Measurements from ENCODE around the gene CTSF. TPM values are rescaled to one million over a fixed set of nuclear protein-coding genes. Genes with fewer than 3 reads are reported as not detected.
"Not testable (repeated sequence)": the region's sequence is repeated elsewhere in the genome, so short reads cannot be mapped to it uniquely, and the experiment has no call there.

The CTSF gene
- total RNA-seq, 1 donor from 2014 or later: not detected

- TF ChIP-seq CTCF (IDR thresholded peaks at IDR 0.05; ENCODE audit: unreplicated experiment): peak; percentile 48
- Mint-ChIP-seq H3K9me3 (peaks cover 7% of the 10 kb centered on the region), H3K4me1 (peaks cover 24% of the 10 kb centered on the region), H3K4me3 (peak within 1 kb of the TSS; percentile 100), H3K36me3 (no peaks in the 10 kb centered on the region), H3K27me3 (ENCODE audit: low read depth) (no peaks in the 10 kb centered on the region), H3K27ac (peak within 1 kb of the TSS; percentile 100)
- peak; percentile 98 to 99 for DNase-seq (ENCODE audit: low spot score in 2 of 2, unreplicated experiment in 2 of 2)
Measured at GRCh38 chr11:66592457-66593302, 24.3 kb upstream of the CTSF start, which contains the start of the genes CCDC87 and CCS. Gene CCDC87 (minus strand): TSS chr11:66593063. CDS start chr11:66593015, 48 bp downstream. Gene CCS (plus strand): TSS chr11:66593185. CDS start chr11:66593262, 77 bp downstream.

- Mint-ChIP-seq H3K27me3 (ENCODE audit: low read depth) (no peaks in the 10 kb centered on the region), H3K4me3 (no peak overlapping the region), H3K9me3 (peaks cover 7% of the 10 kb centered on the region), H3K36me3 (no peaks in the 10 kb centered on the region), H3K4me1 (peaks cover 24% of the 10 kb centered on the region), H3K27ac (no peak overlapping the region)
- no peak for DNase-seq (ENCODE audit: low spot score in 2 of 2, unreplicated experiment in 2 of 2)
- TF ChIP-seq CTCF (IDR thresholded peaks at IDR 0.05; ENCODE audit: unreplicated experiment): no peak
Measured at GRCh38 chr11:66591175-66591574, 22.8 kb upstream of the CTSF start.

GRCh38 chr11:66589996-66590675, 21.7 kb upstream of the CTSF start:
- DNase-seq (ENCODE audit: low spot score in 2 of 2, unreplicated experiment in 2 of 2): no peak
- H3K36me3 Mint-ChIP-seq: no peaks in the 10 kb centered on the region
- H3K9me3 Mint-ChIP-seq: peaks cover 7% of the 10 kb centered on the region
- no peak overlapping the region for H3K27ac Mint-ChIP-seq
- no peak for TF ChIP-seq CTCF (IDR thresholded peaks at IDR 0.05; ENCODE audit: unreplicated experiment)
- H3K4me3 Mint-ChIP-seq: no peak overlapping the region
- H3K27me3 Mint-ChIP-seq (ENCODE audit: low read depth): no peaks in the 10 kb centered on the region
- peaks cover 17% of the 10 kb centered on the region for H3K4me1 Mint-ChIP-seq

- not testable (repeated sequence) for H3K4me3 Mint-ChIP-seq; DNase-seq (ENCODE audit: low spot score in 2 of 2, unreplicated experiment in 2 of 2); H3K27me3 Mint-ChIP-seq (ENCODE audit: low read depth); H3K36me3 Mint-ChIP-seq; H3K27ac Mint-ChIP-seq; H3K9me3 Mint-ChIP-seq
- peaks cover 11% of the 10 kb centered on the region for H3K4me1 Mint-ChIP-seq
Measured at GRCh38 chr11:66589315-66589714, 20.9 kb upstream of the CTSF start.

- Mint-ChIP-seq H3K4me1 (no peaks in the 10 kb centered on the region), H3K4me3 (no peak overlapping the region), H3K9me3 (peaks cover 17% of the 10 kb centered on the region), H3K36me3 (peaks cover 3% of the 10 kb centered on the region), H3K27ac (no peak overlapping the region), H3K27me3 (ENCODE audit: low read depth) (no peaks in the 10 kb centered on the region)
- TF ChIP-seq CTCF (IDR thresholded peaks at IDR 0.05; ENCODE audit: unreplicated experiment): no peak
- no peak for DNase-seq (ENCODE audit: low spot score in 2 of 2, unreplicated experiment in 2 of 2)
Measured at GRCh38 chr11:66586136-66586535, 17.7 kb upstream of the CTSF start.

- not testable (repeated sequence) for H3K4me3 Mint-ChIP-seq
Measured at GRCh38 chr11:66585447-66585846, 17.0 kb upstream of the CTSF start.

GRCh38 chr11:66582565-66583147, 14.2 kb upstream of the CTSF start:
- H3K27me3 Mint-ChIP-seq (ENCODE audit: low read depth): peaks cover 12% of the 10 kb centered on the region
- H3K36me3 Mint-ChIP-seq; H3K4me1 Mint-ChIP-seq; DNase-seq (ENCODE audit: low spot score in 2 of 2, unreplicated experiment in 2 of 2); H3K27ac Mint-ChIP-seq; H3K4me3 Mint-ChIP-seq: not testable (repeated sequence)
- peaks cover 10% of the 10 kb centered on the region for H3K9me3 Mint-ChIP-seq

More at GRCh38 chr11:66585447-66585846, 17.0 kb upstream of the CTSF start:
- H3K36me3 Mint-ChIP-seq; H3K27ac Mint-ChIP-seq; H3K4me1 Mint-ChIP-seq; DNase-seq (ENCODE audit: low spot score in 2 of 2, unreplicated experiment in 2 of 2); H3K27me3 Mint-ChIP-seq (ENCODE audit: low read depth): not testable (repeated sequence)
- H3K9me3 Mint-ChIP-seq: peaks cover 15% of the 10 kb centered on the region
